ENCODE data around the gene NAPSA. TPM values are rescaled to one million over a fixed set of nuclear protein-coding genes. Genes with fewer than 3 reads are reported as not detected.

Gene NAPSA
- total and polyA plus RNA-seq, 8 donors = 0.18 to 87.5 (median 1.9) TPM; not detected in 2

GRCh38 chr19:50410109-50410508 is 44.7 kb upstream of the NAPSA start:
- H3K27me3 ChIP-seq = no peaks in the 10 kb centered on the region
- H3K36me3 ChIP-seq = peaks cover 0 to 66% (median 46%) of the 10 kb centered on the region in 4 donors
- H3K4me1 ChIP-seq = peaks cover 0 to 6% (median 0%) of the 10 kb centered on the region in 4 donors
- H3K4me3 ChIP-seq = no peak overlapping the region
- no peaks in the 10 kb centered on the region for H3K9me3 ChIP-seq
- 87 to 94% (median 92%) methylated on average over 7 to 10 of the region's 10 CpGs for WGBS, 5 donors
- TF ChIP-seq EP300 (IDR thresholded peaks at IDR 0.05) = no peak
- TF ChIP-seq POLR2AphosphoS5 (IDR thresholded peaks at IDR 0.05) = no peak
- TF ChIP-seq POLR2A (IDR thresholded peaks at IDR 0.05) = no peak
- no peak for TF ChIP-seq CTCF (IDR thresholded peaks at IDR 0.05)
- H3K27ac ChIP-seq = no peak overlapping the region
- intact Hi-C loops (cut with DNase I; ENCODE audit: low total_unique reads) = no loop called here
- DNase-seq = no peak

DNA sequence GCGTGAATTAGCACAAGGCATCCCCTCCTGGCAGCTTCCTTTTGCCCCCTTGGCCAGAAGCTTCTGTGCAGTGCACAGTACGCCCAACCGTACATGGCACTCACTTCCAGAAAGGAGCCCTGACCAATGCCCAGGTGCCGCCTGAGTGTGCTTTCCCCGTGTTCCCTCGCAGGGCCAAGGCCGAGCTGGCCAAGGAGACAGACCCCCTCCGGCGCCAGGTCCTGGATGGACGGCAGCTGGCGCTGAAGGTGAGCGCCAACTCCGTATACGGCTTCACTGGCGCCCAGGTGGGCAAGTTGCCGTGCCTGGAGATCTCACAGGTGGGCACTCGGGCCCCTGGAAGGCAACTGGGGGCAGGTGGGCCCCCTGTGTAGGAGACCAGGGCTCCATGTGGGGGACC is 43.9 kb upstream of the NAPSA start:
- WGBS, 5 donors = 95 to 100% (median 96%) methylated on average over 1 to 17 of the region's 17 CpGs
- no peak overlapping the region for H3K27ac ChIP-seq
- TF ChIP-seq EP300 (IDR thresholded peaks at IDR 0.05) (no peak), CTCF (IDR thresholded peaks at IDR 0.05) (no peak), POLR2A (IDR thresholded peaks at IDR 0.05) (no peak), POLR2AphosphoS5 (IDR thresholded peaks at IDR 0.05) (no peak)
- no peak overlapping the region for H3K4me3 ChIP-seq
- DNase-seq = no peak
- no peaks in the 10 kb centered on the region for H3K27me3 ChIP-seq
- intact Hi-C loops (cut with DNase I; ENCODE audit: low total_unique reads) = no loop called here
- peaks cover 0 to 67% (median 46%) of the 10 kb centered on the region in 4 donors for H3K36me3 ChIP-seq
- H3K9me3 ChIP-seq = no peaks in the 10 kb centered on the region
- H3K4me1 ChIP-seq = no peaks in the 10 kb centered on the region

- DNase-seq = no peak
- Histone ChIP-seq H3K9me3 (no peaks in the 10 kb centered on the region), H3K4me3 (no peak overlapping the region), H3K27ac (no peak overlapping the region), H3K4me1 (no peaks in the 10 kb centered on the region), H3K27me3 (no peaks in the 10 kb centered on the region), H3K36me3 (peaks cover 3 to 86% (median 70%) of the 10 kb centered on the region in 4 donors)
- intact Hi-C loops (cut with DNase I; ENCODE audit: low total_unique reads) = no loop called here
- 96 to 97% (median 97%) methylated on average over 13 to 19 of the region's 19 CpGs for WGBS, 5 donors
- TF ChIP-seq POLR2AphosphoS5 (IDR thresholded peaks at IDR 0.05) (no peak), POLR2A (IDR thresholded peaks at IDR 0.05) (no peak), EP300 (IDR thresholded peaks at IDR 0.05) (no peak), CTCF (IDR thresholded peaks at IDR 0.05) (no peak)
Measured at GRCh38 chr19:50406829-50407228, 41.4 kb upstream of the NAPSA start.

GRCh38 chr19:50406156-50406820 is 40.8 kb upstream of the NAPSA start:
- Histone ChIP-seq H3K27me3 (no peaks in the 10 kb centered on the region), H3K4me3 (no peak overlapping the region), H3K27ac (no peak overlapping the region), H3K36me3 (peaks cover 3 to 90% (median 73%) of the 10 kb centered on the region in 4 donors), H3K9me3 (no peaks in the 10 kb centered on the region), H3K4me1 (no peaks in the 10 kb centered on the region)
- no peak for DNase-seq
- 90 to 94% (median 93%) methylated on average over 21 to 22 of the region's 22 CpGs for WGBS, 5 donors
- intact Hi-C loops (cut with DNase I; ENCODE audit: low total_unique reads) = no loop called here
- TF ChIP-seq POLR2A (IDR thresholded peaks at IDR 0.05) (no peak), EP300 (IDR thresholded peaks at IDR 0.05) (no peak), CTCF (IDR thresholded peaks at IDR 0.05) (no peak), POLR2AphosphoS5 (IDR thresholded peaks at IDR 0.05) (no peak)
